Bronchial epithelial cell (primary cell): ENCODE data around the gene MVB12A. TPM values are rescaled to one million over a fixed set of nuclear protein-coding genes. Genes with fewer than 3 reads are reported as not detected.

ENCODE experiments used
- DNase-seq: peaks from one replicate; pipeline ENCODE4 v3.0.0-alpha.2; 2010; ENCODE audit warnings: low read depth
- FAIRE-seq: peaks from 2 replicates; lab custom pipeline; 2011; peaks lifted over from hg19 to GRCh38; lab: Jason Lieb, UNC
- H3K27me3 ChIP-seq: 2 replicates; pipeline ENCODE4 v1.5.1; 2011; ENCODE audit warnings: low read length; ENCODE audit not compliant: control insufficient read depth, insufficient read depth
- H3K36me3 ChIP-seq: 2 replicates; pipeline ENCODE4 v1.5.1; 2011; ENCODE audit warnings: low read length; ENCODE audit not compliant: control insufficient read depth, insufficient read depth
- H3K4me3 ChIP-seq: 2 replicates; pipeline ENCODE4 v1.5.1; 2011; ENCODE audit warnings: mild to moderate bottlenecking, low read depth, low read length, control low read depth
- total RNA-seq: library from RNA; depleted of rRNA; stranded (reverse); fragments of >200 nt; gene quantifications from 2 replicates; pipeline ENCODE4 v1.2.1, GENCODE V29; 2014
- TF ChIP-seq, protein P1 (sequence below): IDR thresholded peaks from 2 replicates; pipeline ENCODE4 v1.5.1; 2011; ENCODE audit warnings: mild to moderate bottlenecking, moderate library complexity, low read length, control low read depth, inconsistent platforms; ENCODE audit not compliant: insufficient read depth, severe bottlenecking

MVB12A gene
- total RNA-seq, 1 donor from 2014 or later, result 22.9 TPM

- no peak for FAIRE-seq
- TF ChIP-seq, protein P1, sequence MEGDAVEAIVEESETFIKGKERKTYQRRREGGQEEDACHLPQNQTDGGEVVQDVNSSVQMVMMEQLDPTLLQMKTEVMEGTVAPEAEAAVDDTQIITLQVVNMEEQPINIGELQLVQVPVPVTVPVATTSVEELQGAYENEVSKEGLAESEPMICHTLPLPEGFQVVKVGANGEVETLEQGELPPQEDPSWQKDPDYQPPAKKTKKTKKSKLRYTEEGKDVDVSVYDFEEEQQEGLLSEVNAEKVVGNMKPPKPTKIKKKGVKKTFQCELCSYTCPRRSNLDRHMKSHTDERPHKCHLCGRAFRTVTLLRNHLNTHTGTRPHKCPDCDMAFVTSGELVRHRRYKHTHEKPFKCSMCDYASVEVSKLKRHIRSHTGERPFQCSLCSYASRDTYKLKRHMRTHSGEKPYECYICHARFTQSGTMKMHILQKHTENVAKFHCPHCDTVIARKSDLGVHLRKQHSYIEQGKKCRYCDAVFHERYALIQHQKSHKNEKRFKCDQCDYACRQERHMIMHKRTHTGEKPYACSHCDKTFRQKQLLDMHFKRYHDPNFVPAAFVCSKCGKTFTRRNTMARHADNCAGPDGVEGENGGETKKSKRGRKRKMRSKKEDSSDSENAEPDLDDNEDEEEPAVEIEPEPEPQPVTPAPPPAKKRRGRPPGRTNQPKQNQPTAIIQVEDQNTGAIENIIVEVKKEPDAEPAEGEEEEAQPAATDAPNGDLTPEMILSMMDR, result no peak
- H3K27me3 ChIP-seq, result peaks cover 12% of the 10 kb centered on the region
- H3K36me3 ChIP-seq, result no peaks in the 10 kb centered on the region
- peak; percentile 49 for DNase-seq
- H3K4me3 ChIP-seq, result no peak overlapping the region
Measured at GRCh38 chr19:17458970-17459369, 39.1 kb downstream of the MVB12A start.

DNA sequence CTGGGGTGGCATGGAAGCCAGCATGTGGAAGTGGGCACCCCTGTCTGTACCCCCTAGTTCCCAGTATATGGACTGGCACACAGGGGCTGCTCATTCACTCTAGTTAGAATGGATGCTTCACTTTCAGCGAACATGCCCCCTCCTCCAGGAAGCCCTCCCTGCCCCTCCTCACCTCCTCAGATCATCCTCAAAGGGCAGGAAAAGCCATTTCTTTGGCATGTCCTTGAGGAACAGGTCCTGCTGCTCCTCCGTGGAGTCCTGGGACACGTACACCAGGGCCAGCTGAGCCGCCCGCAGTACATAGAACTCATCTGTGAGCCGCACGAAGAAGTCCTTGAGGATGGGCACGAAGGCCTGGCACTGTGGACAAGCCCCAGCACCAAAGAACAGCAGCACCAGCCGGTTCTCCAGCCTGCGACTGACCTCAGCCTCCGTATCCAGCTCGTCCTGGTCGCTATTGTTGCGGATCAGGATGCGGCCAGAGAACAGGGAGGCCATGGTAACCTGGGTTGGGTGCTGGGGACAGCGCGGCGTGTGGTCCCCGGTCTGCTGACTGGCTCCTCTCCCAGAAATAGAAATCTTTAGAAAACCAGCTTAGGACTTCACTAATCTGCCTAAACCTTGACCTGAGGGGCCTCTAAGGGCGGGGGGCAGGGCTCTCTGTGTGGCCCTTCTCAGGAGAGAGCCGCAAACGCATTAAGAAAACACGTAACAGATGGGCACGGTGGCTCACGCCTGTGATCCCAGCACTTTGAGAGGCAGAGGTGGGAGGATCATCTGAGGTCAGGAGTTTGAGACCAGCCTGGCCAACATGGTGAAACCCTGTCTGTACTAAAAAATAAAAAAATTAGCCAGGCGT lies 40.8 kb downstream of the MVB12A start, which contains the start of gene NXNL1:
NXNL1 (minus strand) TSS at position 555 of the 859 bp plus-strand sequence; CDS start at position 498, 57 bp downstream.
- DNase-seq (no peak), FAIRE-seq (no peak)
- Histone ChIP-seq H3K27me3 (peaks cover 4% of the 10 kb centered on the region), H3K4me3 (no peak within 1 kb of the TSS), H3K36me3 (no peaks in the 10 kb centered on the region)
- TF ChIP-seq, protein P1, result no peak

- TF ChIP-seq, protein P1, result no peak
- Histone ChIP-seq H3K27me3 (no peaks in the 10 kb centered on the region), H3K36me3 (no peaks in the 10 kb centered on the region), H3K4me3 (no peak overlapping the region)
- DNase-seq, result no peak
- FAIRE-seq, result no peak
Measured at GRCh38 chr19:17466487-17466850, 46.6 kb downstream of the MVB12A start.

DNA sequence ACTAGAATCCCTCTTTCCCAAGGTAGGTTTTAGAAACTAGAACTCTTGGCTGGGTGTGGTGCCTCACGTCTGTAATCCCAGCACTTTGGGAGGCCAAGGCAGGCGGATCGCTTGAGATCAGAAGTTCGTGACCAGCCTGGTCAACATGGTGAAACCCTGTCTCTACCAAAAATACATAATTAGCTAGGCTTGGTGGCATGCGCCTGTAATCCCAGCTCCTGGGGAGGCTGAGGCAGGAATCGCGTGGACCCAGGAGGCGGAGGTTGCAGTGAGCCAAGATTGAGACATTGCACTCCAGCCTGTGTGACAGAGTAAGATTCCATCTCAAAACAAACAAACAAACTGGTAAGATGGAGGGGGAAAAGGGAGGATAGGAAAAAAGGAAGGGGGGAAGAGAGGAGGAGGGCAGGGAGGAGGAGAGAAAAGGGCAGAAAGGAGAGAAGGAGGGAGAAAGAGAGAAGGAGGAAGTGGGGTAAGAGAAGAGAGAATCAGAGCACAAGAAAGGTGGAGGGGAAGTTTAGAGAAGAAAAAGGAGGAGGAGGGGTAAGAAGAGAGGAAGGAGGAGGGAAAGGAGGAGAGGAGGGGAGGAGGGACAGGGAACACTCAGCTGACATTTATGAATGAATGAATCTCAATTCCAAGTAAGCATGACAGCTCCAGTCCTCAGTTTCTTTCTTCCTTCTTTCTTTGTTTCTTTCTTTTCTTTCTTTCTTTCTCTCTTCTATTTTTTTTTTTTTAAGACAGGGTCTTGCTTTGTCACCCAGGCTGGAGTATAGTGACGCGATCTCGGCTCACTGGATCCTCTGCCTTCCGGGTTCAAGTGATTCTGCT lies 47.8 kb downstream of the MVB12A start:
- FAIRE-seq (no peak), DNase-seq (no peak)
- TF ChIP-seq, protein P1, result no peak
- Histone ChIP-seq H3K4me3 (no peak overlapping the region), H3K36me3 (no peaks in the 10 kb centered on the region), H3K27me3 (no peaks in the 10 kb centered on the region)

DNA sequence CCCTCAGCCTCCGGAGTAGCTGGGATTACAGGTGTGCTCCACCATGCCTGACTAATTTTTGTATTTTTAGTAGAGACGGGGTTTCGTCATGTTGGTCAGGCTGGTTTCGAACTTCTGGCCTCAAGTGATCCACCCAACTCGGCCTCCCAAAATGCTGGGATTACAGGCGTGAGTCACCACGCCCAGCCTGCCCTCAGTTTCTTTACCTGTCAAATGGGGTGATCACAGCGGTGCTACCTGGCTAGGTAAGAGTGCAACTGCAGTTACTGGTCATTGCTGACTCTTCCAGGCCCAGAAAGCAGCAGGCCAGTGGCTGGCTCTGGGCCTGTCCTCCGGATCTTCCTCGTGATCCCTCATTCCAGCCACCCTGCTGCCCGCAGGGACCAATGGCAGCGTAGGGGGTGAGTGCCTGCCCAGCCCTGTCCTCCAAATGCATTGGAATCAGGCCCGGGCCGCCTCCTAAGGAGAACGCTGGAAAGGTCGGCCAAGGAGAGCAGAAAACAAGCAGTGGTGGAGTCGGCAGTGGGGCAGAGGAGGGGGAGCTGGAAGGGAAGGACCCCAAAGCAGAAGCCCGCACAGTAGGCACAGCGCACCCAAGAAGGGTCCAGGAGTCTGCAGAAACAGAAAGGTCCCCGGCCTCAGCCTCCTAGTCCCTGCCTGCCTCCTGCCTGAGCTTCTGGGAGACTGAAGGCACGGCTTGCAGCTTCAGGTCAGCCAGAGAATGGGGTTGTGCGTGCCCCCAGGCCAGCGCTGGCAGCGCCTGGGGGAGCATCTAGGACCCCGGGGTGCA lies 48.6 kb downstream of the MVB12A start:
- no peak for DNase-seq
- TF ChIP-seq, protein P1, result no peak
- peak overlapping the region; percentile 84 for H3K4me3 ChIP-seq

More for the DNA sequence above, 48.6 kb downstream of the MVB12A start:
- Histone ChIP-seq H3K27me3 (no peaks in the 10 kb centered on the region), H3K36me3 (no peaks in the 10 kb centered on the region)
- no peak for FAIRE-seq
